Erythroblast (primary cell): ENCODE data around the gene MME.

Source experiments
- GATA1 ChIP-seq: IDR thresholded peaks from 2 replicates; pipeline ENCODE4 v1.6.1; 2011; ENCODE audit warnings: low read depth, mild to moderate bottlenecking, control low read depth, low read length, moderate library complexity
- POLR2A ChIP-seq: IDR thresholded peaks from 2 replicates; pipeline ENCODE4 v1.6.1; 2011; ENCODE audit warnings: mild to moderate bottlenecking, low read length

DNA sequence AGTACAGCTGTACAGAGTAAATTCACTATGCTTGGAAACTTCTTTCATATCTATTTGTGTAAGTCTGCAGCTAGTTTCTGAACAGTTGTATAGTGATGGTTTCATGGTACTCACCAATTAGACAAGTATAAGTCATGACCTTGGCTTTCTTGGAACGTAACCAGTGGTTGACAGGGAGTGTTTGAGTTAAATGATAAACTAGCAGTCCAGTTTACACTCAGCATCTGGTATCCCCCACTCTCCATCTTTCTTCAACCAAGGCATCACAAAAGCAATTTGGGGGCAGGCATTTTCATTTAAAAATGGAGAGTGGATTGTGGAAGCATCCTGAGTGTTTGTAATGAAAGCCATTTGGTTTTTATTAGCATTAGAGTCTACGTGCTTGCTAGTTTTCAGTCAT is 26.0 kb downstream of the MME start:
- no peak for TF ChIP-seq POLR2A
- TF ChIP-seq GATA1: no peak
